Spleen (tissue), 7 donors: ENCODE results near the gene RAP2A.

Experiments
- POLR2A ChIP-seq, 3 donors: fragments of 450-650 bp; IDR thresholded peaks; one replicate each; pipeline ENCODE4 v1.5.1; 2017; ENCODE audit warnings: antibody characterized with exemption in 3 of 3, mild to moderate bottlenecking in 1 of 3
- POLR2AphosphoS5 ChIP-seq, 3 donors: sonication (generic); formaldehyde crosslinking; IDR thresholded peaks; one replicate each; pipeline ENCODE4 v1.5.1; 2017; ENCODE audit warnings: antibody characterized with exemption in 3 of 3
- TF ChIP-seq, protein P1 (sequence below), 11 experiments: fragments of 200-600 bp in 7 of 11; fragments of 450-650 bp in 4 of 11; sonication (generic) in 4 of 11; IDR thresholded peaks in 8 of 11; conservative IDR thresholded peaks in 3 of 11; 1 replicate in 7 of 11; 2 replicates in 4 of 11; pipeline versions ENCODE4 v1.4.0 to v1.8.0; 2016 to 2021; ENCODE audit warnings: antibody characterized with exemption in 11 of 11, inconsistent platforms in 4 of 11, mild to moderate bottlenecking in 1 of 11
- donor health status: DM: no; HTN: no; CAD: no; lungs with moderate emphysema.
- donor health status: DM: no; HTN: no; CAD: no.
- donor health status: DM: no; HTN: no; CAD: no.

DNA sequence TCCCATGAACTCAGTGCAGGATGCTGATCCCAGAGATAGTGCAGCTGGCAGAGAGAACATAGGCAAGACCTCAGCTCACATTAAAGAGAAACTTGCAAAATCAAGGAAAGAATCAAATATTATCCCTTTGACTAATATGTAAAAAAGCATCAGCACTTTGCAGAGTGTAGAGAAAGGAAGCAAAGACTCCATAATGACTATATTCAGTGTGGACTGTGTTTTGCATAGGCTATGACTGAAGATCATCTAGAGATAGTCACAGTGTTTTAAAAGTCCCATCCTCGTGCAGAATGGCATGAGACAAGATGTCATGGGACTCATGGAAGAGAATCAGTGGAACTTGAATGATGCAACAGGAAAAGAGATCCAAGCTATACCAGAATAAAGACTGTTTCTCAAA, 84.0 kb downstream of the RAP2A start:
- TF ChIP-seq, protein P1, sequence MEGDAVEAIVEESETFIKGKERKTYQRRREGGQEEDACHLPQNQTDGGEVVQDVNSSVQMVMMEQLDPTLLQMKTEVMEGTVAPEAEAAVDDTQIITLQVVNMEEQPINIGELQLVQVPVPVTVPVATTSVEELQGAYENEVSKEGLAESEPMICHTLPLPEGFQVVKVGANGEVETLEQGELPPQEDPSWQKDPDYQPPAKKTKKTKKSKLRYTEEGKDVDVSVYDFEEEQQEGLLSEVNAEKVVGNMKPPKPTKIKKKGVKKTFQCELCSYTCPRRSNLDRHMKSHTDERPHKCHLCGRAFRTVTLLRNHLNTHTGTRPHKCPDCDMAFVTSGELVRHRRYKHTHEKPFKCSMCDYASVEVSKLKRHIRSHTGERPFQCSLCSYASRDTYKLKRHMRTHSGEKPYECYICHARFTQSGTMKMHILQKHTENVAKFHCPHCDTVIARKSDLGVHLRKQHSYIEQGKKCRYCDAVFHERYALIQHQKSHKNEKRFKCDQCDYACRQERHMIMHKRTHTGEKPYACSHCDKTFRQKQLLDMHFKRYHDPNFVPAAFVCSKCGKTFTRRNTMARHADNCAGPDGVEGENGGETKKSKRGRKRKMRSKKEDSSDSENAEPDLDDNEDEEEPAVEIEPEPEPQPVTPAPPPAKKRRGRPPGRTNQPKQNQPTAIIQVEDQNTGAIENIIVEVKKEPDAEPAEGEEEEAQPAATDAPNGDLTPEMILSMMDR (IDR thresholded peaks at IDR 0.05 in 8 of 11, conservative IDR thresholded peaks at IDR 0.05 in 3 of 11) = no peak
- TF ChIP-seq POLR2A (IDR thresholded peaks at IDR 0.05) = no peak
- no peak for TF ChIP-seq POLR2AphosphoS5 (IDR thresholded peaks at IDR 0.05)
